ENCODE measurements around the gene NUAK2. TPM values are rescaled to one million over a fixed set of nuclear protein-coding genes. Genes with fewer than 3 reads are reported as not detected.

NUAK2 gene
- total RNA-seq, 6 donors from 2014 or later = 8.5 to 14.7 (median 10.3) TPM

- 51 to 56% methylated on average over 10 of the region's 10 CpGs for WGBS, 2 donors
These were observed 62.2 kb downstream of the NUAK2 start for GRCh38 chr1:205259324-205259832.

GRCh38 chr1:205258719-205259118 is 62.8 kb downstream of the NUAK2 start:
- Histone ChIP-seq H3K27ac (peak overlapping the region in 3 of 4 donors; percentile 40 to 45 (median 42)), H3K27me3 (no peaks in the 10 kb centered on the region), H3K4me3 (no peak overlapping the region), H3K4me1 (peaks cover 22 to 47% (median 42%) of the 10 kb centered on the region in 4 donors), H3K9me3 (no peaks in the 10 kb centered on the region), H3K36me3 (no peaks in the 10 kb centered on the region)
- 80 to 92% methylated on average over 8 of the region's 8 CpGs for WGBS, 2 donors
- no peak for DNase-seq
- TF ChIP-seq POLR2A (IDR thresholded peaks at IDR 0.05) = no peak
- ATAC-seq (ENCODE audit: low FRiP score in 2 of 2) = no peak

More at GRCh38 chr1:205259324-205259832, 62.2 kb downstream of the NUAK2 start:
- ATAC-seq (ENCODE audit: low FRiP score in 2 of 2) = no peak
- no peak overlapping the region for H3K4me3 ChIP-seq
- H3K27me3 ChIP-seq = no peaks in the 10 kb centered on the region
- H3K4me1 ChIP-seq = peaks cover 22 to 47% (median 42%) of the 10 kb centered on the region in 4 donors
- peak overlapping the region in 3 of 4 donors; percentile 39 to 45 (median 42) for H3K27ac ChIP-seq
- TF ChIP-seq CTCF (IDR thresholded peaks at IDR 0.05) = no peak
- no peak for TF ChIP-seq EP300 (IDR thresholded peaks at IDR 0.05)
- no peak for TF ChIP-seq POLR2A (IDR thresholded peaks at IDR 0.05)
- TF ChIP-seq POLR2AphosphoS5 (IDR thresholded peaks at IDR 0.05) = peak; percentile 51 to 68
- no peaks in the 10 kb centered on the region for H3K36me3 ChIP-seq
- H3K9me3 ChIP-seq = no peaks in the 10 kb centered on the region
- DNase-seq = peak in 1 of 2 donors; percentile 72

- H3K27me3 ChIP-seq = no peaks in the 10 kb centered on the region
- no peaks in the 10 kb centered on the region for H3K9me3 ChIP-seq
- DNase-seq (no peak), ATAC-seq (ENCODE audit: low FRiP score in 2 of 2) (no peak)
- peak overlapping the region in 2 of 4 donors; percentile 40 to 45 for H3K27ac ChIP-seq
- 75 to 84% methylated on average over 6 to 7 of the region's 7 CpGs for WGBS, 2 donors
- H3K4me3 ChIP-seq = no peak overlapping the region
- no peaks in the 10 kb centered on the region for H3K36me3 ChIP-seq
- TF ChIP-seq POLR2A (IDR thresholded peaks at IDR 0.05) (no peak), POLR2AphosphoS5 (IDR thresholded peaks at IDR 0.05) (no peak), EP300 (IDR thresholded peaks at IDR 0.05) (no peak), CTCF (IDR thresholded peaks at IDR 0.05) (no peak)
- peaks cover 22 to 47% (median 41%) of the 10 kb centered on the region in 4 donors for H3K4me1 ChIP-seq
These were observed 63.3 kb downstream of the NUAK2 start for GRCh38 chr1:205258261-205258691.

- no peak overlapping the region for H3K4me3 ChIP-seq
- peaks cover 22 to 44% (median 36%) of the 10 kb centered on the region in 4 donors for H3K4me1 ChIP-seq
- no peak overlapping the region for H3K27ac ChIP-seq
- H3K27me3 ChIP-seq = no peaks in the 10 kb centered on the region
- TF ChIP-seq EP300 (IDR thresholded peaks at IDR 0.05) = no peak
- no peak for TF ChIP-seq POLR2AphosphoS5 (IDR thresholded peaks at IDR 0.05)
- no peak for TF ChIP-seq CTCF (IDR thresholded peaks at IDR 0.05)
- TF ChIP-seq POLR2A (IDR thresholded peaks at IDR 0.05) = no peak
- H3K36me3 ChIP-seq = no peaks in the 10 kb centered on the region
- DNase-seq = no peak
- no peak for ATAC-seq (ENCODE audit: low FRiP score in 2 of 2)
- H3K9me3 ChIP-seq = no peaks in the 10 kb centered on the region
- 81 to 82% methylated on average over 2 of the region's 2 CpGs for WGBS, 2 donors
These were observed 63.8 kb downstream of the NUAK2 start for GRCh38 chr1:205257735-205258134.

GRCh38 chr1:205256951-205257625 is 64.5 kb downstream of the NUAK2 start:
- TF ChIP-seq EP300 (IDR thresholded peaks at IDR 0.05) (no peak), POLR2A (IDR thresholded peaks at IDR 0.05) (no peak), CTCF (IDR thresholded peaks at IDR 0.05) (no peak), POLR2AphosphoS5 (IDR thresholded peaks at IDR 0.05) (no peak)
- no peak for DNase-seq

More at GRCh38 chr1:205256951-205257625, 64.5 kb downstream of the NUAK2 start:
- Histone ChIP-seq H3K4me3 (no peak overlapping the region), H3K27me3 (no peaks in the 10 kb centered on the region), H3K36me3 (no peaks in the 10 kb centered on the region), H3K27ac (no peak overlapping the region), H3K4me1 (peaks cover 22 to 38% (median 33%) of the 10 kb centered on the region in 4 donors), H3K9me3 (no peaks in the 10 kb centered on the region)
- ATAC-seq (ENCODE audit: low FRiP score in 2 of 2) = no peak
- 93 to 98% methylated on average over 8 to 15 of the region's 19 CpGs for WGBS, 2 donors

Data from upper lobe of left lung (tissue), 6 donors.